ENCODE measurements around the gene TRIP13. TPM values are rescaled to one million over a fixed set of nuclear protein-coding genes. Genes with fewer than 3 reads are reported as not detected.

The TRIP13 gene
- total RNA-seq, 4 donors from 2014 or later, result 1.2 to 8.3 (median 3.5) TPM

GRCh38 chr5:964821-965220 is 72.1 kb downstream of the TRIP13 start:
- H3K27ac ChIP-seq, result peak overlapping the region in 1 of 4 donors; percentile 61
- no peaks in the 10 kb centered on the region for H3K36me3 ChIP-seq
- no peak for DNase-seq
- no peaks in the 10 kb centered on the region for H3K4me1 ChIP-seq
- H3K4me3 ChIP-seq, result no peak overlapping the region
- H3K9me3 ChIP-seq, result no peaks in the 10 kb centered on the region
- H3K27me3 ChIP-seq, result no peaks in the 10 kb centered on the region
- TF ChIP-seq, protein P1, sequence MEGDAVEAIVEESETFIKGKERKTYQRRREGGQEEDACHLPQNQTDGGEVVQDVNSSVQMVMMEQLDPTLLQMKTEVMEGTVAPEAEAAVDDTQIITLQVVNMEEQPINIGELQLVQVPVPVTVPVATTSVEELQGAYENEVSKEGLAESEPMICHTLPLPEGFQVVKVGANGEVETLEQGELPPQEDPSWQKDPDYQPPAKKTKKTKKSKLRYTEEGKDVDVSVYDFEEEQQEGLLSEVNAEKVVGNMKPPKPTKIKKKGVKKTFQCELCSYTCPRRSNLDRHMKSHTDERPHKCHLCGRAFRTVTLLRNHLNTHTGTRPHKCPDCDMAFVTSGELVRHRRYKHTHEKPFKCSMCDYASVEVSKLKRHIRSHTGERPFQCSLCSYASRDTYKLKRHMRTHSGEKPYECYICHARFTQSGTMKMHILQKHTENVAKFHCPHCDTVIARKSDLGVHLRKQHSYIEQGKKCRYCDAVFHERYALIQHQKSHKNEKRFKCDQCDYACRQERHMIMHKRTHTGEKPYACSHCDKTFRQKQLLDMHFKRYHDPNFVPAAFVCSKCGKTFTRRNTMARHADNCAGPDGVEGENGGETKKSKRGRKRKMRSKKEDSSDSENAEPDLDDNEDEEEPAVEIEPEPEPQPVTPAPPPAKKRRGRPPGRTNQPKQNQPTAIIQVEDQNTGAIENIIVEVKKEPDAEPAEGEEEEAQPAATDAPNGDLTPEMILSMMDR (IDR thresholded peaks at IDR 0.05), result no peak
- TF ChIP-seq POLR2A (IDR thresholded peaks at IDR 0.05), result no peak

DNA sequence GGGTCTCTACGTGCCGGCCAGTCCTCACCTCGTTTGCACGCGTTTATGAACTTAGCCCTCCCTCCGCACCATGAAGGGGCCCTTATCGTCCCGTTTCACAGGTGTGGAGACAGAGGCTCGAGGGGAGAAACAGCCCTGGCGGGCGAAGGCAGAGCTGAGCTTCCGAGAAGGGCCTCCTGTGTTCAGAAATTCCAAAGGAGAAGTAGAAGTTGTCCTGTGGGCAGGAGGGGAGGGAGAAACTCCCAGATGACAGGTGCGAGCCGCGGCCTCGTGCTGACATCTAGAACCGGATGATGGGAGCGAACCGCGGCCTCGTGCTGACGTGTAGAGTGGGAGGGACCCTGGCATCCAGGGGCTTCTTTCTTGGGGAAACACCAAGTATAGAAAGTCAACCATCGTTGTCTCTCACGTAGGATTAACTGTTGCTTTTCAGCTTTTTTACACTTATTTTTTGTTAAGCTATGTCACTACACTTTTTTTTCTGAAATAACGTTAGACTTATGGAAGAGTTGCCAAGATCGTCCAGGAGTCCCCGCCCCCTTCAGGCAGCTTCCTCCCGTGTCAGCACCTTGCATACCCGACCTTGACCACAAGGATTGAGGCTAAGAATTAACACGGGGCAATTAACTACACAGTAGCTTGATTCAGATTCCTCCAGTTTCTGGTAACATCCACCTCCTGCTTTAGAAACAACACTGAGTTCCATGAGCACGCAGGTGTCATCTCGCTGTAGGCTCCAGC is 73.1 kb downstream of the TRIP13 start:
- H3K9me3 ChIP-seq, result no peaks in the 10 kb centered on the region
- no peak for DNase-seq
- H3K27me3 ChIP-seq, result no peaks in the 10 kb centered on the region
- no peaks in the 10 kb centered on the region for H3K4me1 ChIP-seq
- no peak overlapping the region for H3K27ac ChIP-seq
- H3K36me3 ChIP-seq, result no peaks in the 10 kb centered on the region
- no peak overlapping the region for H3K4me3 ChIP-seq
- TF ChIP-seq POLR2A (IDR thresholded peaks at IDR 0.05), result no peak
- TF ChIP-seq, protein P1 (IDR thresholded peaks at IDR 0.05), result peak in 1 of 6 experiments; percentile 4

- Histone ChIP-seq H3K4me3 (no peak overlapping the region), H3K9me3 (no peaks in the 10 kb centered on the region), H3K4me1 (no peaks in the 10 kb centered on the region), H3K27me3 (no peaks in the 10 kb centered on the region), H3K36me3 (no peaks in the 10 kb centered on the region), H3K27ac (no peak overlapping the region)
- TF ChIP-seq, protein P1 (IDR thresholded peaks at IDR 0.05), result no peak
- no peak for TF ChIP-seq POLR2A (IDR thresholded peaks at IDR 0.05)
- DNase-seq, result no peak
Observed at GRCh38 chr5:966345-966710, 73.6 kb downstream of the TRIP13 start.

GRCh38 chr5:966941-967340 is 74.3 kb downstream of the TRIP13 start:
- H3K4me1 ChIP-seq, result no peaks in the 10 kb centered on the region
- H3K9me3 ChIP-seq, result no peaks in the 10 kb centered on the region
- H3K4me3 ChIP-seq, result no peak overlapping the region
- H3K27me3 ChIP-seq, result no peaks in the 10 kb centered on the region
- no peak for TF ChIP-seq POLR2A (IDR thresholded peaks at IDR 0.05)
- TF ChIP-seq, protein P1 (IDR thresholded peaks at IDR 0.05), result no peak
- no peaks in the 10 kb centered on the region for H3K36me3 ChIP-seq
- no peak overlapping the region for H3K27ac ChIP-seq
- DNase-seq, result no peak

Other genes starting within 250 kb of the TRIP13 start
- 10 to 100 TPM in 3 of 4 donors, 1 to 10 TPM in 1; 7.4 to 60.5 (median 14.5) TPM for gene TPPP, start 199.5 kb upstream of the TRIP13 start, total RNA-seq
- 10 to 100 TPM in 3 of 4 donors, 1 to 10 TPM in 1; 4.6 to 52.0 (median 28.6) TPM for gene ZDHHC11B, start 108.2 kb upstream of the TRIP13 start, total RNA-seq
- gene ZDHHC11, start 41.9 kb upstream of the TRIP13 start, total RNA-seq, result 10 to 100 TPM in 3 of 4 donors, 1 to 10 TPM in 1; 7.7 to 82.5 (median 29.6) TPM
- 10 to 100 TPM; 36.4 to 90.8 (median 65.4) TPM for gene BRD9, start 83 bp upstream of the TRIP13 start, total RNA-seq
- 1 to 10 TPM; 1.9 to 9.9 (median 3.5) TPM for gene NKD2, start 115.9 kb downstream of the TRIP13 start, total RNA-seq
- 100 to 1,000 TPM in 3 of 4 donors, 10 to 100 TPM in 1; 87.2 to 182 (median 116) TPM for gene SLC12A7, start 219.2 kb downstream of the TRIP13 start, total RNA-seq

Data from Peyer's patch (tissue), 4 donors.